DND-41 (cell line): ENCODE results near the gene CCR6.

Experiments
- ATAC-seq: fragments of 200-7000 bp; cut with Tn5 transposase; 3 replicates; pipeline ENCODE4 v1.9.1; 2021; ENCODE audit warnings: low read depth; ENCODE audit not compliant: insufficient read depth
- DNase-seq: peaks from one replicate; pipeline ENCODE4 v3.0.0-alpha.2; 2020
- H2AFZ ChIP-seq: 2 replicates; pipeline ENCODE4 v1.6.0; 2012; ENCODE audit warnings: low read depth, low read length
- H3K27ac ChIP-seq: 2 replicates; pipeline ENCODE4 v1.5.1; 2012; ENCODE audit warnings: low read length, inconsistent platforms
- H3K27me3 ChIP-seq: fragments of 200-600 bp; sonication (generic); 2 replicates; pipeline ENCODE4 v1.6.0; 2012; ENCODE audit warnings: low read length, mild to moderate bottlenecking, inconsistent platforms; ENCODE audit not compliant: insufficient read depth, poor library complexity
- H3K36me3 ChIP-seq: 2 replicates; pipeline ENCODE4 v1.5.1; 2012; ENCODE audit warnings: low read length, inconsistent platforms; ENCODE audit not compliant: insufficient read depth
- H3K4me1 ChIP-seq: 2 replicates; pipeline ENCODE4 v1.5.1; 2012; ENCODE audit warnings: mild to moderate bottlenecking, low read length; ENCODE audit not compliant: insufficient read depth
- H3K4me2 ChIP-seq: 2 replicates; pipeline ENCODE4 v1.6.0; 2012; ENCODE audit warnings: mild to moderate bottlenecking, moderate library complexity, low read length, inconsistent platforms; ENCODE audit not compliant: insufficient read depth
- H3K4me3 ChIP-seq, 2 experiments: fragments of 200-600 bp in 1 of 2; shearing (Covaris generic) in 1 of 2; 2 replicates each; pipeline ENCODE4 v1.5.1; 2012 to 2016; ENCODE audit warnings: inconsistent platforms in 2 of 2, low read length in 2 of 2, mild to moderate bottlenecking in 2 of 2, low read depth in 1 of 2, moderate library complexity in 1 of 2
- H3K79me2 ChIP-seq: 2 replicates; pipeline ENCODE4 v1.6.0; 2012; ENCODE audit warnings: low read length, inconsistent platforms; ENCODE audit not compliant: insufficient read depth
- H3K9ac ChIP-seq: 2 replicates; pipeline ENCODE4 v1.6.0; 2012; ENCODE audit warnings: low read depth, mild to moderate bottlenecking, inconsistent platforms, low read length, moderate library complexity
- H3K9me3 ChIP-seq: 2 replicates; pipeline ENCODE4 v1.5.1; 2012; ENCODE audit warnings: low read length, moderate library complexity, mild to moderate bottlenecking, inconsistent platforms; ENCODE audit not compliant: insufficient read depth, severe bottlenecking
- H4K20me1 ChIP-seq: 2 replicates; pipeline ENCODE4 v1.6.0; 2012; ENCODE audit warnings: low read length; ENCODE audit not compliant: insufficient read depth
- CTCF ChIP-seq: IDR thresholded peaks from 2 replicates; pipeline ENCODE4 v1.5.1; 2012; ENCODE audit warnings: borderline replicate concordance, low read length, moderate library complexity, mild to moderate bottlenecking; ENCODE audit not compliant: poor library complexity, severe bottlenecking; ENCODE audit errors: extremely low read depth
- EZH2 ChIP-seq: IDR thresholded peaks from 3 replicates; pipeline ENCODE4 v1.6.1; 2012; ENCODE audit warnings: borderline replicate concordance, low read depth, mild to moderate bottlenecking, moderate library complexity, low read length, inconsistent platforms; ENCODE audit not compliant: severe bottlenecking

Gene CCR6

DNA sequence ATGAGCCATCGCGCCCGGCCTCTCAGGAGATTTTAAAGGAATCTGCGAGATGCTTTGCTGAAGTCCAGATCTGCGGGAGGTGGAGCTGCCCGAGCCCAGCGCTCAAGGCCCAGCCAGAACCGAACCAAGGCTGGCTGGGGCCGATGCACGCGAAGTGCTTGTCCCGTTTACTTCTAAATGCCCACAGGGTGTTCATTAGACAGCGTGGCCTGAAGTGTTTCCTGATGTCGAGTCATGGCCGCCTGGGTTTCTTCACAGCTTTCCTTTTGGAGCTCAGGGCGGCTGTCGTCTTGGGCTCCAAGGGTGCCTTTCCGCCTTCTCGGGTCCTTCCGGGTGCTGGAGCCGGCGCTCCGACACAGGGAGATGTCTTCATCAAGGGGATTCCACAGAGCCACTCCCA is 25.1 kb upstream of the CCR6 start:
- Histone ChIP-seq H3K27ac (no peak overlapping the region), H3K36me3 (no peaks in the 10 kb centered on the region), H3K9ac (no peak overlapping the region), H4K20me1 (no peaks in the 10 kb centered on the region), H3K9me3 (no peaks in the 10 kb centered on the region), H3K4me2 (no peak overlapping the region), H3K4me1 (no peaks in the 10 kb centered on the region), H3K4me3 (no peak overlapping the region), H3K79me2 (no peaks in the 10 kb centered on the region), H2AFZ (no peak overlapping the region), H3K27me3 (no peaks in the 10 kb centered on the region)
- DNase-seq (no peak), ATAC-seq (no peak)
- TF ChIP-seq EZH2: no peak
- no peak for TF ChIP-seq CTCF

DNA sequence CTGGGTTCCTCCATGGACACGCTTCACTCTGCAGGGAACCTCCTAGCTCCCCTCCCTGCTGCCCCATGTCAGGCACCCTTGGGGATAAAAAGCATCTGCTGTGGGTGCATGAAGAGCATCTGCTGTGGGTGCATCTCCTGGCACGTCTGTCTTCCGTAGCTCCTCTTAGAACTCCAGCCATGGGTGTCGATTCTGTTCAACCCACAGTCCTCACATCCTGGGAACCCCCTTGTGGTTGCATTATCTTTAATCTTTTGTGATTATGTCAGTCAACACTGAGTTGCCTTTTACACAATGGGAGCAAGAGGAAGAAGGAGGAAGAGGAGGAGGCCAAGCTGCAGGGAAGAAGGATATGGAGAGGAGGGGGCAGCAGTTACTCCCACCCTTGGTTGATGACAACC is 24.1 kb upstream of the CCR6 start:
- no peaks in the 10 kb centered on the region for H3K79me2 ChIP-seq
- H3K9ac ChIP-seq: no peak overlapping the region
- H3K4me3 ChIP-seq: no peak overlapping the region
- no peaks in the 10 kb centered on the region for H3K27me3 ChIP-seq
- no peaks in the 10 kb centered on the region for H3K9me3 ChIP-seq
- peak; percentile 16 for DNase-seq
- H4K20me1 ChIP-seq: no peaks in the 10 kb centered on the region
- TF ChIP-seq EZH2: no peak
- no peak for TF ChIP-seq CTCF
- H3K4me2 ChIP-seq: no peak overlapping the region
- no peak overlapping the region for H2AFZ ChIP-seq
- ATAC-seq: peak; percentile 83
- H3K27ac ChIP-seq: no peak overlapping the region
- no peaks in the 10 kb centered on the region for H3K36me3 ChIP-seq
- H3K4me1 ChIP-seq: no peaks in the 10 kb centered on the region

DNA sequence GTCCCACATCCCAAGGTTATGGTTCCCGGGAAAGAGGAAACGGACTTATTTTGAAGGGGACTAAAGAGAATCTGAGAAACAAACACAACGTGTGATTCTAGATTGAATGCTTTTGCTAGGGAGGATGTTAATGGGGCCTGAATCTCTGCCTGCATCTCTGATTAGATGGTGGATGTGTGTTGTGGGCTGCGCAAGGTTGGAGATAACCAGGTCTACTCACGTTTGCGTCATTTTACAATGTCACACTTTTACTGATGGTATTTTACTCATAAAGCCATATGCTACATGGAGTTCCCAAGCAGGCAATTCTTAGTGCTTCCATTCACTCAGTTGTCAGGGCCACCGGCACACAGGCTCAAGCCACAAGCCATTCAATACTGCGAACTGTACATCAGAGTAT is 23.2 kb upstream of the CCR6 start:
- Histone ChIP-seq H2AFZ (no peak overlapping the region), H3K79me2 (no peaks in the 10 kb centered on the region), H3K9me3 (no peaks in the 10 kb centered on the region), H4K20me1 (no peaks in the 10 kb centered on the region), H3K4me2 (no peak overlapping the region), H3K9ac (no peak overlapping the region), H3K4me3 (no peak overlapping the region), H3K27me3 (no peaks in the 10 kb centered on the region), H3K27ac (no peak overlapping the region), H3K36me3 (no peaks in the 10 kb centered on the region), H3K4me1 (no peaks in the 10 kb centered on the region)
- ATAC-seq (no peak), DNase-seq (no peak)
- no peak for TF ChIP-seq CTCF
- no peak for TF ChIP-seq EZH2

DNA sequence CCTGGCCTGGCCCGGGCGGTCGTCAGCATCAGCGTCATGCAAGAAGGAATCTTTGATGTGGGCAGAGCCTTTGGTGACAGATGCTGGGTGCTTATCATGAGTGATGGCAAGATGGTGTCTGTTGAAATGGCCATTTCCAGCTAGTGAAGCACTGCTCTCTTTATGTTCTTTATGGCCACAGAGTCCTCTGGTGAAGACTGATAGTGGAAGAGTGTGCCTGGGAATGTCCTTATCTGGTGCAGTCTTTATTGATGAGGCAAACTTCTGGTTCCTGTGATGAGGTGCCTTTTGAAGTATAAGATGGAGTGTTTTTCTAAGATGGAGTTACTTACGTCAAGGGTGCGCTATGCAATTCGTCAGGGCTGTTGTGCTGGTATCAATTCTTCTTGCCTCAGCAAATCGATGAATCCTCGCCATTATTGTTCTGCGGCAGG is 22.6 kb upstream of the CCR6 start:
- Histone ChIP-seq H3K4me1 (no peaks in the 10 kb centered on the region), H3K27me3 (no peaks in the 10 kb centered on the region), H3K27ac (no peak overlapping the region), H3K9ac (no peak overlapping the region), H3K79me2 (no peaks in the 10 kb centered on the region), H3K36me3 (no peaks in the 10 kb centered on the region), H4K20me1 (no peaks in the 10 kb centered on the region), H3K9me3 (no peaks in the 10 kb centered on the region), H2AFZ (no peak overlapping the region), H3K4me3 (no peak overlapping the region), H3K4me2 (no peak overlapping the region)
- TF ChIP-seq CTCF: no peak
- no peak for TF ChIP-seq EZH2
- ATAC-seq (no peak), DNase-seq (no peak)
